Natural killer cell (primary cell): ENCODE measurements around the gene CASTOR2. TPM values are rescaled to one million over a fixed set of nuclear protein-coding genes. Genes with fewer than 3 reads are reported as not detected.

Experiments used
- ATAC-seq, 3 donors: fragments of 150-1000 bp in 2 of 3; fragments of 200-7000 bp in 1 of 3; cut with Tn5 transposase; 1 replicate in 1 of 3; 2 replicates in 2 of 3; pipeline ENCODE4 v1.10.0; 2021; ENCODE audit warnings: mild to moderate bottlenecking in 2 of 3, moderate library complexity in 2 of 3
- DNase-seq, 2 donors: peaks; one replicate each; pipeline versions ENCODE4 v3.0.0 to v3.0.0-alpha.2; 2013 to 2021; ENCODE audit warnings: mixed read lengths in 1 of 2
- H3K27ac ChIP-seq: one replicate; pipeline ENCODE4 v1.5.1; 2013; ENCODE audit warnings: mild to moderate bottlenecking, low read length
- H3K27me3 ChIP-seq: one replicate; pipeline ENCODE4 v1.6.1; 2013; ENCODE audit warnings: low read length; ENCODE audit not compliant: control insufficient read depth, insufficient read depth
- H3K36me3 ChIP-seq: one replicate; pipeline ENCODE4 v1.6.1; 2013; ENCODE audit warnings: low read length; ENCODE audit not compliant: control insufficient read depth, insufficient read depth
- H3K4me1 ChIP-seq: one replicate; pipeline ENCODE4 v1.6.1; 2013; ENCODE audit warnings: low read length; ENCODE audit not compliant: control insufficient read depth, insufficient read depth
- H3K4me3 ChIP-seq: one replicate; pipeline ENCODE4 v1.5.1; 2013; ENCODE audit warnings: low read length
- H3K9me3 ChIP-seq: one replicate; pipeline ENCODE4 v1.6.1; 2013; ENCODE audit warnings: low read length; ENCODE audit not compliant: control insufficient read depth, insufficient read depth
- H3K27ac Mint-ChIP-seq, 2 donors: one replicate each; pipeline ENCODE4 v1.8.0; 2022; ENCODE audit warnings: mild to moderate bottlenecking in 2 of 2, mixed read lengths in 2 of 2, moderate library complexity in 1 of 2
- H3K27me3 Mint-ChIP-seq, 2 donors: one replicate each; pipeline ENCODE4 v1.8.0; 2022; ENCODE audit warnings: low read depth in 2 of 2, mixed read lengths in 2 of 2
- H3K36me3 Mint-ChIP-seq: one replicate; pipeline ENCODE4 v1.8.0; 2022; ENCODE audit warnings: mixed read lengths
- H3K4me1 Mint-ChIP-seq, 2 donors: one replicate each; pipeline ENCODE4 v1.8.0; 2022; ENCODE audit warnings: mixed read lengths in 2 of 2
- H3K4me3 Mint-ChIP-seq: one replicate; pipeline ENCODE4 v1.8.0; 2022; ENCODE audit warnings: mild to moderate bottlenecking, moderate library complexity, mixed read lengths
- H3K9me3 Mint-ChIP-seq, 2 donors: one replicate each; pipeline ENCODE4 v1.8.0; 2022; ENCODE audit warnings: mixed read lengths in 2 of 2
- CTCF ChIP-seq: fragments of 200-600 bp; IDR thresholded peaks from one replicate; pipeline ENCODE4 v1.8.0; 2022; ENCODE audit warnings: antibody characterized with exemption
- WGBS: methylation state at CpG from one replicate; pipeline ENCODE4 v1.1.7; 2013; ENCODE audit warnings: missing lambda C conversion rate; ENCODE audit not compliant: insufficient coverage; 5-methylcytosine and 5-hydroxymethylcytosine counted together
- intact Hi-C: fragments of 100-400 bp; cut with micrococcal nuclease; formaldehyde crosslinking; loops from one replicate; pipeline ENCODE4 v1.14.2; 2022
- total RNA-seq, 4 donors: library from RNA; stranded (reverse); fragments of 120-200 nt in 1 of 4; gene quantifications; one replicate each; pipeline versions ENCODE4 v1.2.3 to v1.2.4, GENCODE V29; 2013 to 2022

CASTOR2 gene
- total RNA-seq, 3 donors from 2014 or later (not counting 1 experiment from before 2014, with no cell fraction given), result 10.0 to 14.9 (median 10.8) TPM

DNA sequence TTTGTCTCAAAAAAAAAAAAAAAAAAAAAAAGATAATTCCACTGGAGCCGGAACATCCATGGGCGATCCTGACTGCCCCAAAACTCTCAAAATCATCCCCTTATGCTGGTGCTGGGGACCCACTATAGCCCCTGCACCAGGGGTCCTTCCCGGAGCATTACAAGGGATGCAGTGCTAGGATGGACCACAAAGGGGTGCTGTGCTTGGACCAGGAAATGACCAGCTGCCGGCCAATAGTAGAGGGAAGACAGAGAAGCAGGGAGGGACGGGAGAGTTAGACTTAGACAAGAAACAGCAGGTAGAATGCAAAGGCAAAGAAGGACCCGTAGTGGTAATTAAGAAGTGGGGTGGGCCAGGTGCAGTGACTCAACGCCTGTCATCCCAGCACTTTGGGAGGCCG lies 68.6 kb downstream of the CASTOR2 start:
- no peak for DNase-seq
- no peak for TF ChIP-seq CTCF
- no peaks in the 10 kb centered on the region for H3K9me3 ChIP-seq
- Mint-ChIP-seq H3K4me1 (no peaks in the 10 kb centered on the region), H3K27ac (no peak overlapping the region), H3K9me3 (no peaks in the 10 kb centered on the region), H3K4me3 (no peak overlapping the region), H3K27me3 (no peaks in the 10 kb centered on the region), H3K36me3 (no peaks in the 10 kb centered on the region)
- ATAC-seq, result no peak
- no peak overlapping the region for H3K4me3 ChIP-seq
- no peaks in the 10 kb centered on the region for H3K4me1 ChIP-seq
- intact Hi-C loops, result no loop called here
- H3K36me3 ChIP-seq, result no peaks in the 10 kb centered on the region
- no peak overlapping the region for H3K27ac ChIP-seq
- 97% methylated on average over 8 of the region's 8 CpGs for WGBS
- no peaks in the 10 kb centered on the region for H3K27me3 ChIP-seq

- Histone ChIP-seq H3K4me1 (no peaks in the 10 kb centered on the region), H3K27ac (no peak overlapping the region), H3K4me3 (no peak overlapping the region), H3K9me3 (no peaks in the 10 kb centered on the region), H3K36me3 (no peaks in the 10 kb centered on the region), H3K27me3 (no peaks in the 10 kb centered on the region)
- no peak for TF ChIP-seq CTCF
- ATAC-seq, result no peak
- H3K4me3 Mint-ChIP-seq, result no peak overlapping the region
- DNase-seq, result no peak
- H3K36me3 Mint-ChIP-seq, result no peaks in the 10 kb centered on the region
- no peaks in the 10 kb centered on the region for H3K27me3 Mint-ChIP-seq
- no peaks in the 10 kb centered on the region for H3K9me3 Mint-ChIP-seq
- H3K27ac Mint-ChIP-seq, result no peak overlapping the region
- 95% methylated on average over 8 of the region's 8 CpGs for WGBS
- no peaks in the 10 kb centered on the region for H3K4me1 Mint-ChIP-seq
- intact Hi-C loops, result no loop called here
Observed at GRCh38 chr7:75033826-75034225, 69.3 kb downstream of the CASTOR2 start.

- Mint-ChIP-seq H3K27me3 (no peaks in the 10 kb centered on the region), H3K4me3 (no peak overlapping the region), H3K9me3 (no peaks in the 10 kb centered on the region), H3K27ac (no peak overlapping the region), H3K36me3 (no peaks in the 10 kb centered on the region), H3K4me1 (no peaks in the 10 kb centered on the region)
- H3K27ac ChIP-seq, result no peak overlapping the region
- WGBS, result 96% methylated on average over 7 of the region's 8 CpGs
- no peak overlapping the region for H3K4me3 ChIP-seq
- no peaks in the 10 kb centered on the region for H3K4me1 ChIP-seq
- H3K9me3 ChIP-seq, result no peaks in the 10 kb centered on the region
- ATAC-seq, result no peak
- H3K36me3 ChIP-seq, result peaks cover 13% of the 10 kb centered on the region
- no peak for DNase-seq
- no peaks in the 10 kb centered on the region for H3K27me3 ChIP-seq
- no peak for TF ChIP-seq CTCF
- intact Hi-C loops, result no loop called here
Observed at GRCh38 chr7:75038508-75038907, 74.0 kb downstream of the CASTOR2 start.

DNA sequence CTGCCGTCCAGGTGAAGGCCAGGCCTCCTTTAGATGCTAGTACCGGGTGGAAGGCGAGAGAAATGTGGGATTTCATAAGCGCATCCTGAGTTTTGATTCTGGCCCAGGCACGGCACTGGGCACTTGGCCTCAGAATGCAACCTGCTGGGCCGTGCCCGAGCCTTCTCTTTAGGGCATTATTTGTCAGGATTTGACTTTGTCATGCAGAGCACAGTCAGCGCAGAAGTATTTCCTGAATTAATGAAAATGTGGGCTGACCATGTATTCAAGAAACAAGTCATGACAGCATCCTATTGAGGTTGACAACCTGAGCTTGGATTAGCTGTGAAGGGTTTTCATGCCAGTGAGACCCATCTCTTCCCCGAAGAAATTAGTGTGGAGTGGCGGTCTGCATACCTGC lies 74.7 kb downstream of the CASTOR2 start:
- no peak overlapping the region for H3K27ac Mint-ChIP-seq
- no peaks in the 10 kb centered on the region for H3K36me3 Mint-ChIP-seq
- no peak for DNase-seq

More for the DNA sequence above, 74.7 kb downstream of the CASTOR2 start:
- H3K4me3 Mint-ChIP-seq, result no peak overlapping the region
- no peak for TF ChIP-seq CTCF
- Histone ChIP-seq H3K27ac (no peak overlapping the region), H3K9me3 (no peaks in the 10 kb centered on the region), H3K36me3 (peaks cover 13% of the 10 kb centered on the region), H3K4me3 (no peak overlapping the region), H3K4me1 (no peaks in the 10 kb centered on the region), H3K27me3 (no peaks in the 10 kb centered on the region)
- no peaks in the 10 kb centered on the region for H3K27me3 Mint-ChIP-seq
- 94% methylated on average over 10 of the region's 10 CpGs for WGBS
- H3K9me3 Mint-ChIP-seq, result no peaks in the 10 kb centered on the region
- intact Hi-C loops, result no loop called here
- H3K4me1 Mint-ChIP-seq, result no peaks in the 10 kb centered on the region
- no peak for ATAC-seq
